ENCODE measurements around the gene INPP5J. TPM values are rescaled to one million over a fixed set of nuclear protein-coding genes. Genes with fewer than 3 reads are reported as not detected.
"Not testable (repeated sequence)": the region's sequence is repeated elsewhere in the genome, so short reads cannot be mapped to it uniquely, and the experiment has no call there.

The INPP5J gene
- total and polyA plus RNA-seq, 2 experiments from 2014 or later = 3.4 to 5.6 TPM

DNA sequence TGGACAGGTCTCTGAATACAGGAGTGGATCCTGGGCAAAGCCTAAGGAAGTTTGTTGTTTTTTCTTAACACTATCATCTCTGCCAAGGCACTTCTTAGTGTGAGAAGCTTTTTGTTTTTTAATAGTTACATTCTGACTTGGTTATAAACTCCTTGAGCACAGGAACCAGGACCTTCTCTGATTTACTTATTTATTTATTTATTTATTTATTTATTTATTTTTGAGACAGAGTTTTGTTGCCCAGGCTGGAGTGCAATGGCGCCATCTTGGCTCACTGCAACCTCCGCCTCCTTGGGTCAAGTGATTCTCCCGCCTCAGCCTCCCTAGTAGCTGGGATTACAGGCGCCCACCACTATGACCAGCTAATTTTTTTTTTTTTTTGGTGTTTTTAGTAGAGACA is 48.2 kb downstream of the INPP5J start:
- 100% methylated on average over 4 of the region's 4 CpGs for WGBS (ENCODE audit: low lambda C conversion rate, missing lambda C conversion rate)

DNA sequence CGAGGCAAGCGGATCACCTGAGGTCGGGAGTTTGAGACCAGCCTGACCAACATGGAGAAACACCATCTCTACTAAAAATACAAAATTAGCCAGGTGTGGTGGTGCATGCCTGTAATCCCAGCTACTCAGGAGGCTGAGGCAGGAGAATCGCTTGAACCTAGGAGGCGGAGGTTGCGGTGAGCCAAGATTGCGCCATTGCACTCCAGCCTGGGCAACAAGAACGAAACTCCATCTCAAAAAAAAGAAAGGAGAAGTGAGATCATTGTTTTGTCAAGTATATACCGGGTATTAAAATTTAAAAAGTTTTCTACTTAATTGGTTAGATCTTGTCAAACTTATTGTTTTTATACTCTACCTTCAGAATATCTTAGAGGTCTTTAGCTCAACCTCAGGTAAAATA is 49.0 kb downstream of the INPP5J start:
- over 99% methylated on average over 8 of the region's 9 CpGs for WGBS (ENCODE audit: low lambda C conversion rate, missing lambda C conversion rate)
- peaks cover 97% of the 10 kb centered on the region for H3K79me2 ChIP-seq
- peaks cover 55% of the 10 kb centered on the region for H4K20me1 ChIP-seq (ENCODE audit: insufficient read depth, poor library complexity, severe bottlenecking)

More for the DNA sequence above, 48.2 kb downstream of the INPP5J start:
- H3K27ac ChIP-seq = no peak overlapping the region
- no peaks in the 10 kb centered on the region for H3K9me2 ChIP-seq (replicated peaks; ENCODE audit: insufficient read depth)
- no peak for DNase-seq (ENCODE audit: low spot score)
- H2AFZ ChIP-seq = no peak overlapping the region
- no peaks in the 10 kb centered on the region for H3K27me3 ChIP-seq
- peaks cover 97% of the 10 kb centered on the region for H3K79me2 ChIP-seq
- peaks cover 4% of the 10 kb centered on the region for H3K4me1 ChIP-seq (ENCODE audit: insufficient read depth)
- H3K4me3 ChIP-seq = no peak overlapping the region
- H3K9me3 ChIP-seq (ENCODE audit: low read depth) = no peaks in the 10 kb centered on the region
- H3K36me3 ChIP-seq (replicated peaks; ENCODE audit: insufficient read depth, low read depth) = no peaks in the 10 kb centered on the region
- no peak overlapping the region for H3K4me2 ChIP-seq
- no peak for TF ChIP-seq EZH2 (IDR thresholded peaks at IDR 0.05; ENCODE audit: borderline replicate concordance)
- TF ChIP-seq, protein P1, sequence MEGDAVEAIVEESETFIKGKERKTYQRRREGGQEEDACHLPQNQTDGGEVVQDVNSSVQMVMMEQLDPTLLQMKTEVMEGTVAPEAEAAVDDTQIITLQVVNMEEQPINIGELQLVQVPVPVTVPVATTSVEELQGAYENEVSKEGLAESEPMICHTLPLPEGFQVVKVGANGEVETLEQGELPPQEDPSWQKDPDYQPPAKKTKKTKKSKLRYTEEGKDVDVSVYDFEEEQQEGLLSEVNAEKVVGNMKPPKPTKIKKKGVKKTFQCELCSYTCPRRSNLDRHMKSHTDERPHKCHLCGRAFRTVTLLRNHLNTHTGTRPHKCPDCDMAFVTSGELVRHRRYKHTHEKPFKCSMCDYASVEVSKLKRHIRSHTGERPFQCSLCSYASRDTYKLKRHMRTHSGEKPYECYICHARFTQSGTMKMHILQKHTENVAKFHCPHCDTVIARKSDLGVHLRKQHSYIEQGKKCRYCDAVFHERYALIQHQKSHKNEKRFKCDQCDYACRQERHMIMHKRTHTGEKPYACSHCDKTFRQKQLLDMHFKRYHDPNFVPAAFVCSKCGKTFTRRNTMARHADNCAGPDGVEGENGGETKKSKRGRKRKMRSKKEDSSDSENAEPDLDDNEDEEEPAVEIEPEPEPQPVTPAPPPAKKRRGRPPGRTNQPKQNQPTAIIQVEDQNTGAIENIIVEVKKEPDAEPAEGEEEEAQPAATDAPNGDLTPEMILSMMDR (IDR thresholded peaks at IDR 0.05; ENCODE audit: poor library complexity) = no peak
- TF ChIP-seq EZH2phosphoT487 (IDR thresholded peaks at IDR 0.05; ENCODE audit: low read depth, severe bottlenecking, unreplicated experiment) = no peak
- H4K20me1 ChIP-seq (ENCODE audit: insufficient read depth, poor library complexity, severe bottlenecking) = peaks cover 59% of the 10 kb centered on the region

DNA sequence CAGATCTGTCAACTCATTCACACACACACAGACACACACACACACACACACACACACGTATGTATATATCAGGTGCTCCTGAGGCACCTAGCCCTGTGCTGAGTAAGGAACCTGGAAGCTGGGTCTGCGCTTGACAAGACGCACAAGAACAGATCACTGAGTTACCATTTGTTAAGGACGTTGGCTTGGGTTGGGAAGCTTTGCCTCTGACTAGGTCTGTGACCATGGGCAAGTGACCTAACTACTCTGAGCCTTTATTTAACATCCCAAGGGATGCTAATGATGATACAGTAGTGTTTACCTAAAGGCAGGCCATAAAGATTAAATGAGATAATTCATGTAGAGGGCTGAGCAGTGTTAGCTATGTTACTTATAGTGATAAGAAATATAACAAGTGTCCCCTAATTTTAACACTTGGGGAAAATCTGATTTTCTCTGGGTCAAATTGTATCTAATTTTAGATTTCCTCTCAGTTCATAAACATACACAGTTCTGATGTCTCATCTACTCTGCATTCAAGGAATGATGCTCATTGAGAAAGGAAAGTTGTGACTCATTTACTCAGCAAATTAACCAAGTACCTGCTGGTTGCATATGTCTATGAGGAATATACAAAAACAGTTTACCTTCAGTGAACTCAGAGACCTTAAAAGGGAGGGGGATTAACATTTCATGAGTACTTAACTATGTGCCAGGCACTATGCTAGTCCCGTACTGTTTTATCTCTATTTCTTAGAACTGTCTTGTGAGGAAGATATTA is 50.8 kb downstream of the INPP5J start:
- Histone ChIP-seq H3K27me3 (no peaks in the 10 kb centered on the region), H3K9me3 (ENCODE audit: low read depth) (no peaks in the 10 kb centered on the region), H3K27ac (peak overlapping the region; percentile 48), H3K4me2 (no peak overlapping the region), H3K36me3 (replicated peaks; ENCODE audit: insufficient read depth, low read depth) (no peaks in the 10 kb centered on the region), H2AFZ (no peak overlapping the region), H4K20me1 (ENCODE audit: insufficient read depth, poor library complexity, severe bottlenecking) (peaks cover 59% of the 10 kb centered on the region), H3K4me1 (ENCODE audit: insufficient read depth) (peaks cover 4% of the 10 kb centered on the region), H3K9me2 (replicated peaks; ENCODE audit: insufficient read depth) (no peaks in the 10 kb centered on the region), H3K4me3 (no peak overlapping the region), H3K79me2 (peaks cover 96% of the 10 kb centered on the region)
- WGBS (ENCODE audit: low lambda C conversion rate, missing lambda C conversion rate) = 73% methylated on average over 5 of the region's 5 CpGs
- TF ChIP-seq, protein P1 (IDR thresholded peaks at IDR 0.05; ENCODE audit: poor library complexity) = no peak
- no peak for TF ChIP-seq EZH2phosphoT487 (IDR thresholded peaks at IDR 0.05; ENCODE audit: low read depth, severe bottlenecking, unreplicated experiment)
- TF ChIP-seq EZH2 (IDR thresholded peaks at IDR 0.05; ENCODE audit: borderline replicate concordance) = no peak
- peak; percentile 29 for DNase-seq (ENCODE audit: low spot score)

More for the DNA sequence above, 49.0 kb downstream of the INPP5J start:
- H2AFZ ChIP-seq; H3K27me3 ChIP-seq; H3K4me3 ChIP-seq; H3K27ac ChIP-seq; DNase-seq (ENCODE audit: low spot score); H3K9me3 ChIP-seq (ENCODE audit: low read depth); H3K4me1 ChIP-seq (ENCODE audit: insufficient read depth); H3K4me2 ChIP-seq; H3K9me2 ChIP-seq (replicated peaks; ENCODE audit: insufficient read depth); H3K36me3 ChIP-seq (replicated peaks; ENCODE audit: insufficient read depth, low read depth): not testable (repeated sequence)

DNA sequence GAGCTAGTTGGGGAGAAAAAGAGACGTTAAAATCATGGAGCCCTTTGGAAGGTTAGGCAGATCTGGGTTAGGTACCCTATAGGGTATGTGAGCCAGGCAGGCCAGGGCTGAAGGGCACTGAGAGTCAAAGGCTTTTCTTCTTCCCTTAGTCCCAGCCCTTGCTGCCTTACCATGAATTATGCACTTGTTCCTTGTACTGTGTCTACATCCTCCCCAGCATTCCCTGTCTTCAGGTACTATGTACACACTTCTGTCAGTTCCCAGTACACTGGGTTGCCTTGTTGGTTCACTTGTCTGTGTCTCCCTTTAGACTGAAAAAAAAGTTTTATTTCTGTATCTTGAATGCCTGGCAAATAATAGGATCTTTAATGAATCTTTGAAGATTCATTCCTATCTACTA is 54.2 kb downstream of the INPP5J start:
- H3K27ac ChIP-seq = peak overlapping the region; percentile 63
- 95% methylated on average over 1 of the region's 1 CpG for WGBS (ENCODE audit: low lambda C conversion rate, missing lambda C conversion rate)
- no peak overlapping the region for H3K4me3 ChIP-seq
- H3K9me2 ChIP-seq (replicated peaks; ENCODE audit: insufficient read depth) = no peaks in the 10 kb centered on the region
- peaks cover 4% of the 10 kb centered on the region for H3K4me1 ChIP-seq (ENCODE audit: insufficient read depth)
- TF ChIP-seq EZH2 (IDR thresholded peaks at IDR 0.05; ENCODE audit: borderline replicate concordance) = no peak
- TF ChIP-seq EZH2phosphoT487 (IDR thresholded peaks at IDR 0.05; ENCODE audit: low read depth, severe bottlenecking, unreplicated experiment) = no peak
- TF ChIP-seq, protein P1 (IDR thresholded peaks at IDR 0.05; ENCODE audit: poor library complexity) = no peak
- H3K79me2 ChIP-seq = peaks cover 92% of the 10 kb centered on the region
- H3K36me3 ChIP-seq (replicated peaks; ENCODE audit: insufficient read depth, low read depth) = no peaks in the 10 kb centered on the region
- DNase-seq (ENCODE audit: low spot score) = no peak
- H2AFZ ChIP-seq = no peak overlapping the region
- peaks cover 35% of the 10 kb centered on the region for H4K20me1 ChIP-seq (ENCODE audit: insufficient read depth, poor library complexity, severe bottlenecking)
- H3K27me3 ChIP-seq = no peaks in the 10 kb centered on the region
- no peak overlapping the region for H3K4me2 ChIP-seq
- no peaks in the 10 kb centered on the region for H3K9me3 ChIP-seq (ENCODE audit: low read depth)

All from hepatocyte (in vitro differentiated cells).